Panc1 (cell line): Measurements from ENCODE around the gene PMF1. TPM values are rescaled to one million over a fixed set of nuclear protein-coding genes. Genes with fewer than 3 reads are reported as not detected.

Experiments
- ATAC-seq: fragments of 200-7000 bp; cut with Tn5 transposase; 2 replicates; pipeline ENCODE4 v1.9.1; 2020; ENCODE audit warnings: mild to moderate bottlenecking, moderate library complexity
- BruUV-seq: library from RNA; stranded (reverse); fragments of 400-500 nt; replicated peaks from 2 replicates; lab custom pipeline; 2021; lab: Mats Ljungman, UMichigan
- CTCF ChIA-PET: fragments of 300-600 bp; sonication (Branson Sonifier 250); formaldehyde crosslinking; loops from one replicate; lab custom pipeline; 2022; ENCODE audit warnings: antibody characterized with exemption; lab: Charles Lee
- POLR2A ChIA-PET: fragments of 300-600 bp; sonication (Branson Sonifier 250); formaldehyde crosslinking; loops from one replicate; lab custom pipeline; 2022; ENCODE audit warnings: antibody characterized with exemption; lab: Charles Lee
- DNase-seq: peaks from one replicate; pipeline ENCODE4 v3.0.0-alpha.2; 2010; ENCODE audit warnings: low read depth, low spot score
- H3K27ac ChIP-seq: 2 replicates; pipeline ENCODE4 v1.5.1; 2011; ENCODE audit warnings: mild to moderate bottlenecking, low read length, inconsistent platforms
- H3K27me3 ChIP-seq: fragments of 200-500 bp; sonication (Bioruptor generic); 2 replicates; pipeline ENCODE4 v1.6.0; 2014; ENCODE audit warnings: low read length, inconsistent platforms; ENCODE audit not compliant: control insufficient read depth, insufficient read depth
- H3K36me3 ChIP-seq: fragments of 200-500 bp; sonication (Bioruptor generic); 2 replicates; pipeline ENCODE4 v1.5.1; 2014; ENCODE audit warnings: inconsistent platforms, mild to moderate bottlenecking, low read length, moderate library complexity; ENCODE audit not compliant: control insufficient read depth, insufficient read depth
- H3K4me1 ChIP-seq: 2 replicates; pipeline ENCODE4 v1.5.1; 2011; ENCODE audit warnings: inconsistent platforms, mild to moderate bottlenecking, low read length, moderate library complexity; ENCODE audit not compliant: control insufficient read depth, insufficient read depth
- H3K4me3 ChIP-seq, 2 experiments: 2 replicates each; pipeline ENCODE4 v1.5.1; 2011 to 2012; ENCODE audit warnings: low read depth in 2 of 2, low read length in 2 of 2, mild to moderate bottlenecking in 2 of 2, inconsistent platforms in 1 of 2, moderate library complexity in 1 of 2
- H3K9me3 ChIP-seq: fragments of 200-500 bp; sonication (Bioruptor generic); 2 replicates; pipeline ENCODE4 v1.5.1; 2014; ENCODE audit warnings: low read depth, mild to moderate bottlenecking, inconsistent platforms, low read length, moderate library complexity; ENCODE audit not compliant: control insufficient read depth, insufficient read depth
- POLR2AphosphoS5 ChIP-seq: IDR thresholded peaks from 2 replicates; pipeline ENCODE4 v1.6.1; 2012; ENCODE audit warnings: mild to moderate bottlenecking, low read depth, low read length, moderate library complexity
- SIN3A ChIP-seq: IDR thresholded peaks from 2 replicates; pipeline ENCODE4 v1.6.1; 2012; ENCODE audit warnings: low read depth, mild to moderate bottlenecking, low read length, moderate library complexity, borderline replicate concordance; ENCODE audit not compliant: insufficient read depth
- TCF7L2 ChIP-seq: IDR thresholded peaks from 2 replicates; pipeline ENCODE4 v1.6.1; 2011; ENCODE audit warnings: mild to moderate bottlenecking, low read depth, low read length, inconsistent platforms
- in situ Hi-C: cut with HindIII; loops from 2 replicates; pipeline ENCODE4 v1.10.0; 2016; ENCODE audit warnings: low sequenced_read_pairs, low pct_unique_long_range_greater_than_20kb
- intact Hi-C: fragments of 100-400 bp; cut with micrococcal nuclease; formaldehyde crosslinking; loops from one replicate; pipeline ENCODE4 v1.10.0; 2022; ENCODE audit not compliant: unreplicated experiment
- total RNA-seq: library from RNA; stranded (reverse); gene quantifications from one replicate; pipeline ENCODE4 v1.2.1, GENCODE V29; 2021; ENCODE audit not compliant: unreplicated experiment
- TF ChIP-seq, protein P1 (sequence below), 2 experiments: IDR thresholded peaks; 2 replicates each; pipeline ENCODE4 v1.6.1; 2011 to 2012; ENCODE audit warnings: low read depth in 2 of 2, control low read depth in 1 of 2, low read length in 1 of 2, mild to moderate bottlenecking in 1 of 2, moderate library complexity in 1 of 2; ENCODE audit not compliant: insufficient read depth in 1 of 2
- TF ChIP-seq, protein P2 (sequence below): fragments of 450-650 bp; IDR thresholded peaks from 2 replicates; pipeline ENCODE4 v1.5.1; 2017; ENCODE audit warnings: mild to moderate bottlenecking

PMF1 gene
- total RNA-seq, 1 experiment from 2014 or later = 57.5 TPM

- H3K4me1 ChIP-seq = peaks cover 10% of the 10 kb centered on the region; the same call in 1 of the 2 replicates
- intact Hi-C loops (no loop called here), in situ Hi-C loops (no loop called here)
- BruUV-seq = no TSS peak
- ChIA-PET POLR2A (interaction anchor here (0.7 to 0.8 kb wide), 2 partner anchors 19 to 23 kb away, joined by 3 to 4 read pairs; partner anchors contain the start of gene PMF1), CTCF (interaction anchor here (0.6 kb wide), 1 partner anchor 31 kb away, joined by 3 read pairs; no protein-coding TSS in a partner anchor)
- peak within 1 kb of the TSS; percentile 99 for H3K4me3 ChIP-seq
- H3K9me3 ChIP-seq = no peaks in the 10 kb centered on the region
- TF ChIP-seq POLR2AphosphoS5 (peak; percentile 96), SIN3A (peak; percentile 81; the same call in 1 of the 2 replicates), TCF7L2 (no peak)
- TF ChIP-seq, protein P1, sequence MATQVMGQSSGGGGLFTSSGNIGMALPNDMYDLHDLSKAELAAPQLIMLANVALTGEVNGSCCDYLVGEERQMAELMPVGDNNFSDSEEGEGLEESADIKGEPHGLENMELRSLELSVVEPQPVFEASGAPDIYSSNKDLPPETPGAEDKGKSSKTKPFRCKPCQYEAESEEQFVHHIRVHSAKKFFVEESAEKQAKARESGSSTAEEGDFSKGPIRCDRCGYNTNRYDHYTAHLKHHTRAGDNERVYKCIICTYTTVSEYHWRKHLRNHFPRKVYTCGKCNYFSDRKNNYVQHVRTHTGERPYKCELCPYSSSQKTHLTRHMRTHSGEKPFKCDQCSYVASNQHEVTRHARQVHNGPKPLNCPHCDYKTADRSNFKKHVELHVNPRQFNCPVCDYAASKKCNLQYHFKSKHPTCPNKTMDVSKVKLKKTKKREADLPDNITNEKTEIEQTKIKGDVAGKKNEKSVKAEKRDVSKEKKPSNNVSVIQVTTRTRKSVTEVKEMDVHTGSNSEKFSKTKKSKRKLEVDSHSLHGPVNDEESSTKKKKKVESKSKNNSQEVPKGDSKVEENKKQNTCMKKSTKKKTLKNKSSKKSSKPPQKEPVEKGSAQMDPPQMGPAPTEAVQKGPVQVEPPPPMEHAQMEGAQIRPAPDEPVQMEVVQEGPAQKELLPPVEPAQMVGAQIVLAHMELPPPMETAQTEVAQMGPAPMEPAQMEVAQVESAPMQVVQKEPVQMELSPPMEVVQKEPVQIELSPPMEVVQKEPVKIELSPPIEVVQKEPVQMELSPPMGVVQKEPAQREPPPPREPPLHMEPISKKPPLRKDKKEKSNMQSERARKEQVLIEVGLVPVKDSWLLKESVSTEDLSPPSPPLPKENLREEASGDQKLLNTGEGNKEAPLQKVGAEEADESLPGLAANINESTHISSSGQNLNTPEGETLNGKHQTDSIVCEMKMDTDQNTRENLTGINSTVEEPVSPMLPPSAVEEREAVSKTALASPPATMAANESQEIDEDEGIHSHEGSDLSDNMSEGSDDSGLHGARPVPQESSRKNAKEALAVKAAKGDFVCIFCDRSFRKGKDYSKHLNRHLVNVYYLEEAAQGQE (IDR thresholded peaks at IDR 0.05; ENCODE audit: insufficient read depth in 1 of 2, low read depth in 2 of 2, low read length in 1 of 2) = no peak
- TF ChIP-seq, protein P2, sequence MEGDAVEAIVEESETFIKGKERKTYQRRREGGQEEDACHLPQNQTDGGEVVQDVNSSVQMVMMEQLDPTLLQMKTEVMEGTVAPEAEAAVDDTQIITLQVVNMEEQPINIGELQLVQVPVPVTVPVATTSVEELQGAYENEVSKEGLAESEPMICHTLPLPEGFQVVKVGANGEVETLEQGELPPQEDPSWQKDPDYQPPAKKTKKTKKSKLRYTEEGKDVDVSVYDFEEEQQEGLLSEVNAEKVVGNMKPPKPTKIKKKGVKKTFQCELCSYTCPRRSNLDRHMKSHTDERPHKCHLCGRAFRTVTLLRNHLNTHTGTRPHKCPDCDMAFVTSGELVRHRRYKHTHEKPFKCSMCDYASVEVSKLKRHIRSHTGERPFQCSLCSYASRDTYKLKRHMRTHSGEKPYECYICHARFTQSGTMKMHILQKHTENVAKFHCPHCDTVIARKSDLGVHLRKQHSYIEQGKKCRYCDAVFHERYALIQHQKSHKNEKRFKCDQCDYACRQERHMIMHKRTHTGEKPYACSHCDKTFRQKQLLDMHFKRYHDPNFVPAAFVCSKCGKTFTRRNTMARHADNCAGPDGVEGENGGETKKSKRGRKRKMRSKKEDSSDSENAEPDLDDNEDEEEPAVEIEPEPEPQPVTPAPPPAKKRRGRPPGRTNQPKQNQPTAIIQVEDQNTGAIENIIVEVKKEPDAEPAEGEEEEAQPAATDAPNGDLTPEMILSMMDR = no peak
- H3K27ac ChIP-seq = peak within 1 kb of the TSS; percentile 88
- peak; percentile 100 for DNase-seq
- H3K36me3 ChIP-seq = peaks cover 4% of the 10 kb centered on the region; the same call in 1 of the 2 replicates
- no peaks in the 10 kb centered on the region for H3K27me3 ChIP-seq
- ATAC-seq = peak; percentile 99
Measured at GRCh38 chr1:156193488-156194299, 19.1 kb upstream of the PMF1 start, which contains the start of gene SLC25A44. SLC25A44 (plus strand) TSS chr1:156194104; CDS start chr1:156199848, 5,744 bp downstream.

GRCh38 chr1:156194300-156194652 is 18.5 kb upstream of the PMF1 start:
- peaks cover 4% of the 10 kb centered on the region; the same call in 1 of the 2 replicates for H3K36me3 ChIP-seq
- DNase-seq = no peak
- BruUV-seq = TSS peak; percentile 91
- no peaks in the 10 kb centered on the region for H3K9me3 ChIP-seq
- H3K4me1 ChIP-seq = peaks cover 10% of the 10 kb centered on the region; the same call in 1 of the 2 replicates
- peak overlapping the region; percentile 88 for H3K27ac ChIP-seq
- ChIA-PET POLR2A (interaction anchor here (0.6 to 0.8 kb wide), 2 partner anchors 19 to 94 kb away, joined by 3 read pairs; partner anchors contain the start of gene PMF1), CTCF (interaction anchor here (0.7 kb wide), 1 partner anchor 52 kb away, joined by 4 read pairs; no protein-coding TSS in a partner anchor)
- TF ChIP-seq SIN3A (no peak), POLR2AphosphoS5 (no peak)
- H3K4me3 ChIP-seq = peak overlapping the region; percentile 99
- intact Hi-C loops = no loop called here
- no peaks in the 10 kb centered on the region for H3K27me3 ChIP-seq
- in situ Hi-C loops = no loop called here
- peak; percentile 15 for ATAC-seq
